K562 (cell line): ENCODE measurements around the gene IRF6. TPM values are rescaled to one million over a fixed set of nuclear protein-coding genes. Genes with fewer than 3 reads are reported as not detected.

ENCODE experiments used
- ATAC-seq: fragments of 200-7000 bp; cut with Tn5 transposase; 3 replicates; pipeline ENCODE4 v1.9.1; 2020; ENCODE audit warnings: moderate library complexity
- BruUV-seq: library from RNA; stranded (reverse); fragments of 400-500 nt; replicated peaks from 2 replicates; lab custom pipeline; 2021; lab: Mats Ljungman, UMichigan
- CTCF ChIA-PET: fragments of 300-600 bp; formaldehyde crosslinking; extraction: SDS; loops from one replicate; lab custom pipeline; 2021; ENCODE audit warnings: low intra/inter-chr PET ratio; lab: Yijun Ruan, JAX
- POLR2A ChIA-PET: fragments of 300-600, 350-650 bp; sonication (Branson Sonifier 250); formaldehyde crosslinking; extraction: SDS; loops from one replicate; lab custom pipeline; 2021; ENCODE audit warnings: antibody characterized with exemption, inconsistent platforms; lab: Yijun Ruan, JAX
- DNase-seq, 4 experiments: peaks; one replicate each; pipeline versions ENCODE4 v3.0.0 to v3.0.0-alpha.2; 2011 to 2018; ENCODE audit warnings: low spot score in 3 of 4, mixed read lengths in 3 of 4; ENCODE audit errors: extremely low read depth in 1 of 4
- FAIRE-seq: peaks from 2 replicates; lab custom pipeline; 2011; peaks lifted over from hg19 to GRCh38; lab: Jason Lieb, UNC
- H2AFZ ChIP-seq: 2 replicates; pipeline ENCODE4 v1.6.0; 2011; ENCODE audit warnings: low read depth, low read length, control low read depth, inconsistent platforms
- H3K27ac ChIP-seq: fragments of 200-600 bp; 3 replicates; pipeline ENCODE4 v1.8.0; 2011; ENCODE audit warnings: low read depth, mild to moderate bottlenecking, control low read depth, inconsistent platforms, low read length, moderate library complexity, mixed read lengths; ENCODE audit errors: extremely low read depth
- H3K27me3 ChIP-seq, 2 experiments: fragments of 300-600 bp in 1 of 2; 2 replicates in 1 of 2; 3 replicates in 1 of 2; pipeline versions ENCODE4 v1.6.0 to v1.8.0; 2011; ENCODE audit warnings: inconsistent platforms in 2 of 2, low read length in 2 of 2, mild to moderate bottlenecking in 1 of 2, mixed read lengths in 1 of 2, moderate library complexity in 1 of 2; ENCODE audit not compliant: control insufficient read depth in 2 of 2, insufficient read depth in 2 of 2
- H3K36me3 ChIP-seq: fragments of 300-600 bp; 3 replicates; pipeline ENCODE4 v1.8.0; 2011; ENCODE audit warnings: mild to moderate bottlenecking, low read length, inconsistent platforms; ENCODE audit not compliant: control insufficient read depth, insufficient read depth
- H3K4me1 ChIP-seq, 2 experiments: fragments of 200-600 bp in 1 of 2; replicated peaks in 1 of 2; 2 replicates in 1 of 2; 3 replicates in 1 of 2; pipeline versions ENCODE4 v1.5.1 to v1.8.0; 2011; ENCODE audit warnings: inconsistent platforms in 2 of 2, low read length in 2 of 2, mild to moderate bottlenecking in 1 of 2, mixed read lengths in 1 of 2, moderate library complexity in 1 of 2; ENCODE audit not compliant: control insufficient read depth in 2 of 2, insufficient read depth in 2 of 2
- H3K4me2 ChIP-seq: 2 replicates; pipeline ENCODE4 v1.6.1; 2011; ENCODE audit warnings: low read length, control low read depth, inconsistent platforms, mixed read lengths; ENCODE audit not compliant: insufficient read depth
- H3K4me3 ChIP-seq: fragments of 200-600 bp; sonication (generic), shearing (Covaris generic); 2 replicates; pipeline ENCODE4 v1.5.1; 2016; ENCODE audit warnings: control low read depth, inconsistent platforms
- H3K79me2 ChIP-seq: fragments of 200-600 bp; 3 replicates; pipeline ENCODE4 v1.8.0; 2011; ENCODE audit warnings: low read length, inconsistent platforms; ENCODE audit not compliant: control insufficient read depth, insufficient read depth
- H3K9ac ChIP-seq, 2 experiments: 2 replicates each; pipeline versions ENCODE4 v1.6.0 to v1.6.1; 2011; ENCODE audit warnings: low read depth in 2 of 2, low read length in 2 of 2, control low read depth in 1 of 2, inconsistent platforms in 1 of 2, mild to moderate bottlenecking in 1 of 2, mixed read lengths in 1 of 2; ENCODE audit not compliant: insufficient read depth in 1 of 2
- H3K9me1 ChIP-seq: one replicate; pipeline ENCODE4 v1.6.0; 2011; ENCODE audit warnings: inconsistent platforms, mild to moderate bottlenecking, low read length, moderate library complexity; ENCODE audit not compliant: control insufficient read depth, insufficient read depth
- H3K9me3 ChIP-seq: replicated peaks from 2 replicates; pipeline ENCODE4 v1.5.1; 2011; ENCODE audit warnings: low read depth, low read length, inconsistent platforms; ENCODE audit not compliant: control insufficient read depth, insufficient read depth
- H4K20me1 ChIP-seq: replicated peaks from 2 replicates; pipeline ENCODE4 v1.6.1; 2011; ENCODE audit warnings: low read length, inconsistent platforms, mixed read lengths; ENCODE audit not compliant: control insufficient read depth, insufficient read depth
- BRD9 ChIP-seq: fragments of 450-650 bp; IDR thresholded peaks from 2 replicates; pipeline ENCODE4 v1.6.1; 2018; ENCODE audit warnings: low read depth; ENCODE audit not compliant: partially characterized antibody
- E2F5 ChIP-seq: sonication (generic); formaldehyde crosslinking; IDR thresholded peaks from 2 replicates; pipeline ENCODE4 v1.8.0; 2022; ENCODE audit warnings: mild to moderate bottlenecking, missing genetic modification reagents
- HDGF ChIP-seq: fragments of 450-650 bp; IDR thresholded peaks from 2 replicates; pipeline ENCODE4 v1.6.1; 2016
- SMARCE1 ChIP-seq: fragments of 450-650 bp; IDR thresholded peaks from 2 replicates; pipeline ENCODE4 v1.7.1; 2016; ENCODE audit warnings: mild to moderate bottlenecking
- SUPT5H ChIP-seq: fragments of 450-650 bp; IDR thresholded peaks from 2 replicates; pipeline ENCODE4 v1.6.1; 2016
- ZNF274 ChIP-seq: IDR thresholded peaks from 2 replicates; pipeline ENCODE4 v1.6.1; 2011; ENCODE audit warnings: low read depth, mild to moderate bottlenecking, low read length, moderate library complexity, borderline replicate concordance
- ZNF668 ChIP-seq: fragments of 250-450 bp; sonication (Bioruptor Pico); IDR thresholded peaks from 2 replicates; pipeline ENCODE4 v1.8.0; 2022; ENCODE audit warnings: mild to moderate bottlenecking, inconsistent platforms
- WGBS: fragments of 100-300 bp; shearing (Covaris generic); methylation state at CpG from one replicate; pipeline ENCODE4 v1.1.6; 2016; ENCODE audit warnings: low coverage, mixed read lengths; ENCODE audit not compliant: insufficient coverage; ENCODE audit errors: missing lambda C conversion rate; 5-methylcytosine and 5-hydroxymethylcytosine counted together
- in situ Hi-C: fragments of 300-500 bp; cut with MboI; formaldehyde crosslinking; loops from 4 replicates; pipeline ENCODE4 v1.15.0; 2018; ENCODE audit warnings: inconsistent platforms, mixed read lengths
- intact Hi-C: fragments of 100-400 bp; cut with micrococcal nuclease; formaldehyde crosslinking; loops from 2 replicates; pipeline ENCODE4 v1.14.2; 2022
- polyA plus RNA-seq, 8 experiments: library from polyadenylated mRNA; depleted of rRNA in 4 of 8; stranded (reverse) in 5 of 8; unstranded in 3 of 8; fragments of >200 nt; fragmentation: Nextera tagmentation in 2 of 8; fragmentation: Illumina TruSeq in 1 of 8; extraction: Ambion mirVana in 2 of 8; extraction: Trizol in 1 of 8; gene quantifications; 2 replicates each; pipeline versions ENCODE4 v1.2.1 to v1.2.3, GENCODE V29; 2011 to 2014; ENCODE audit warnings: inconsistent platforms in 1 of 8, missing spikeins in 1 of 8
- total RNA-seq, 7 experiments: library from RNA; depleted of rRNA in 6 of 7; stranded (reverse); fragments of >200 nt in 6 of 7; fragmentation: Illumina TruSeq in 2 of 7; extraction: Trizol in 2 of 7; gene quantifications; 2 replicates each; pipeline versions ENCODE4 v1.2.1 to v1.2.3, GENCODE V29; 2011 to 2021; ENCODE audit warnings: low replicate concordance in 1 of 7
- TF ChIP-seq, protein P1 (sequence below): fragments of 250-450 bp; sonication (Bioruptor Pico); IDR thresholded peaks from 2 replicates; pipeline ENCODE4 v1.4.0; 2020; ENCODE audit warnings: borderline replicate concordance
- TF ChIP-seq, protein P2 (sequence below): fragments of 250-450 bp; sonication (Bioruptor Pico); IDR thresholded peaks from 2 replicates; pipeline ENCODE4 v1.4.0; 2020; ENCODE audit warnings: mild to moderate bottlenecking, moderate library complexity
- TF ChIP-seq, protein P3 (sequence below): IDR thresholded peaks from 2 replicates; pipeline ENCODE4 v1.6.1; 2011; ENCODE audit warnings: borderline replicate concordance, low read depth, mild to moderate bottlenecking, moderate library complexity, low read length; ENCODE audit not compliant: insufficient read depth, poor library complexity, severe bottlenecking
- TF ChIP-seq, protein P4 (sequence below): fragments of 450-650 bp; IDR thresholded peaks from 2 replicates; pipeline ENCODE4 v1.6.1; 2016; ENCODE audit warnings: low read depth, mild to moderate bottlenecking, moderate library complexity
- TF ChIP-seq, protein P5 (sequence below): fragments of 250-450 bp; sonication (Bioruptor Pico); IDR thresholded peaks from 2 replicates; pipeline ENCODE4 v1.5.0; 2020; ENCODE audit warnings: mild to moderate bottlenecking

Gene IRF6
- total and polyA plus RNA-seq, 9 of the 15 experiments (the other 6 are each of a cell fraction or from before 2014, with no cell fraction given), result 0.03 to 0.65 (median 0.17) TPM

DNA sequence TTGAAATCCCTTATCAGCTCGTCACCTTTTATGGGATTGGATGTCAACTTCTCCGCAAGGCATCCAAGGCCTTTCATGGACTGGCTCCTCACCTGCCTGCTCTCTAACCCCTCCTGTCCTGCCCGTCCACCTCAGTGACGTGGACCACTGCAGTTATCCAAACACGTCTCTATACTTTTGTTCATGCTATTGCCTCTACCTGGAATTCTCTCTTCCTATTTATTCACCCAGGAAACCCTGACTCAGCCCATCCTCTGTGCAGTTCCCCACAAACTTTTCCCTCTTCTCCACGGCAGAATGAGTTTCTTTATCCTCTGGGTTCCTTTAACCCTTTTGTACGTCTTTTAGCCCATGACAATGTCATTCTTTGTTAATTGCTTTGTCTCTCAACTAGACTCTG is 16.8 kb upstream of the IRF6 start:
- FAIRE-seq (no peak), ATAC-seq (no peak), DNase-seq (no peak)
- no peaks in the 10 kb centered on the region for H3K79me2 ChIP-seq
- WGBS, result 27% methylated on average over 7 of the region's 7 CpGs
- ChIA-PET POLR2A (interaction anchor here (1.0 to 1.7 kb wide), 3 partner anchors 8 to 12 kb away, joined by 3 to 6 read pairs (median 4); no protein-coding TSS in a partner anchor), CTCF (interaction anchor here (0.8 kb wide), 1 partner anchor 246 kb away, joined by 3 read pairs; no protein-coding TSS in a partner anchor)
- in situ Hi-C loops (no loop called here), intact Hi-C loops (loop anchor here (1.0 kb wide), 1 partner anchor 37 kb away; no protein-coding TSS in a partner anchor)
- peak overlapping the region; percentile 35 for H3K4me2 ChIP-seq
- no peak overlapping the region for H3K4me3 ChIP-seq
- H3K36me3 ChIP-seq, result no peaks in the 10 kb centered on the region
- peaks cover 0 to 17% of the 10 kb centered on the region in 2 experiments; a peak in 3 of 5 replicates for H3K4me1 ChIP-seq
- no peaks in the 10 kb centered on the region for H4K20me1 ChIP-seq
- no peaks in the 10 kb centered on the region for H3K9me1 ChIP-seq
- H3K27me3 ChIP-seq, result peaks cover 7 to 8% of the 10 kb centered on the region in 2 experiments; a peak in 3 of 5 replicates
- H3K9ac ChIP-seq, result no peak overlapping the region
- BruUV-seq, result no TSS peak
- H3K27ac ChIP-seq, result no peak overlapping the region
- peak overlapping the region; percentile 79 for H2AFZ ChIP-seq
- no peaks in the 10 kb centered on the region for H3K9me3 ChIP-seq
- TF ChIP-seq ZNF274 (no peak), BRD9 (no peak), SMARCE1 (no peak), E2F5 (CRISPR knock-in tag) (no peak), SUPT5H (no peak), HDGF (no peak), ZNF668 (no peak)
- TF ChIP-seq, protein P1, sequence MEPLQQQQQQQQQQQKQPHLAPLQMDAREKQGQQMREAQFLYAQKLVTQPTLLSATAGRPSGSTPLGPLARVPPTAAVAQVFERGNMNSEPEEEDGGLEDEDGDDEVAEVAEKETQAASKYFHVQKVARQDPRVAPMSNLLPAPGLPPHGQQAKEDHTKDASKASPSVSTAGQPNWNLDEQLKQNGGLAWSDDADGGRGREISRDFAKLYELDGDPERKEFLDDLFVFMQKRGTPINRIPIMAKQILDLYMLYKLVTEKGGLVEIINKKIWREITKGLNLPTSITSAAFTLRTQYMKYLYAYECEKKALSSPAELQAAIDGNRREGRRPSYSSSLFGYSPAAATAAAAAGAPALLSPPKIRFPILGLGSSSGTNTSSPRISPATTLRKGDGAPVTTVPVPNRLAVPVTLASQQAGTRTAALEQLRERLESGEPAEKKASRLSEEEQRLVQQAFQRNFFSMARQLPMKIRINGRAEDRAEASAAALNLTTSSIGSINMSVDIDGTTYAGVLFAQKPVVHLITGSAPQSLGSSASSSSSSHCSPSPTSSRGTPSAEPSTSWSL, result no peak
- TF ChIP-seq, protein P2, sequence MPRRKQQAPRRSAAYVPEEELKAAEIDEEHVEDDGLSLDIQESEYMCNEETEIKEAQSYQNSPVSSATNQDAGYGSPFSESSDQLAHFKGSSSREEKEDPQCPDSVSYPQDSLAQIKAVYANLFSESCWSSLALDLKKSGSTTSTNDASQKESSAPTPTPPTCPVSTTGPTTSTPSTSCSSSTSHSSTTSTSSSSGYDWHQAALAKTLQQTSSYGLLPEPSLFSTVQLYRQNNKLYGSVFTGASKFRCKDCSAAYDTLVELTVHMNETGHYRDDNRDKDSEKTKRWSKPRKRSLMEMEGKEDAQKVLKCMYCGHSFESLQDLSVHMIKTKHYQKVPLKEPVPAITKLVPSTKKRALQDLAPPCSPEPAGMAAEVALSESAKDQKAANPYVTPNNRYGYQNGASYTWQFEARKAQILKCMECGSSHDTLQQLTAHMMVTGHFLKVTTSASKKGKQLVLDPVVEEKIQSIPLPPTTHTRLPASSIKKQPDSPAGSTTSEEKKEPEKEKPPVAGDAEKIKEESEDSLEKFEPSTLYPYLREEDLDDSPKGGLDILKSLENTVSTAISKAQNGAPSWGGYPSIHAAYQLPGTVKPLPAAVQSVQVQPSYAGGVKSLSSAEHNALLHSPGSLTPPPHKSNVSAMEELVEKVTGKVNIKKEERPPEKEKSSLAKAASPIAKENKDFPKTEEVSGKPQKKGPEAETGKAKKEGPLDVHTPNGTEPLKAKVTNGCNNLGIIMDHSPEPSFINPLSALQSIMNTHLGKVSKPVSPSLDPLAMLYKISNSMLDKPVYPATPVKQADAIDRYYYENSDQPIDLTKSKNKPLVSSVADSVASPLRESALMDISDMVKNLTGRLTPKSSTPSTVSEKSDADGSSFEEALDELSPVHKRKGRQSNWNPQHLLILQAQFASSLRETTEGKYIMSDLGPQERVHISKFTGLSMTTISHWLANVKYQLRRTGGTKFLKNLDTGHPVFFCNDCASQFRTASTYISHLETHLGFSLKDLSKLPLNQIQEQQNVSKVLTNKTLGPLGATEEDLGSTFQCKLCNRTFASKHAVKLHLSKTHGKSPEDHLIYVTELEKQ (CRISPR knock-in tag), result no peak
- TF ChIP-seq, protein P3, sequence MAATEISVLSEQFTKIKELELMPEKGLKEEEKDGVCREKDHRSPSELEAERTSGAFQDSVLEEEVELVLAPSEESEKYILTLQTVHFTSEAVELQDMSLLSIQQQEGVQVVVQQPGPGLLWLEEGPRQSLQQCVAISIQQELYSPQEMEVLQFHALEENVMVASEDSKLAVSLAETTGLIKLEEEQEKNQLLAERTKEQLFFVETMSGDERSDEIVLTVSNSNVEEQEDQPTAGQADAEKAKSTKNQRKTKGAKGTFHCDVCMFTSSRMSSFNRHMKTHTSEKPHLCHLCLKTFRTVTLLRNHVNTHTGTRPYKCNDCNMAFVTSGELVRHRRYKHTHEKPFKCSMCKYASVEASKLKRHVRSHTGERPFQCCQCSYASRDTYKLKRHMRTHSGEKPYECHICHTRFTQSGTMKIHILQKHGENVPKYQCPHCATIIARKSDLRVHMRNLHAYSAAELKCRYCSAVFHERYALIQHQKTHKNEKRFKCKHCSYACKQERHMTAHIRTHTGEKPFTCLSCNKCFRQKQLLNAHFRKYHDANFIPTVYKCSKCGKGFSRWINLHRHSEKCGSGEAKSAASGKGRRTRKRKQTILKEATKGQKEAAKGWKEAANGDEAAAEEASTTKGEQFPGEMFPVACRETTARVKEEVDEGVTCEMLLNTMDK, result no peak
- TF ChIP-seq, protein P4, sequence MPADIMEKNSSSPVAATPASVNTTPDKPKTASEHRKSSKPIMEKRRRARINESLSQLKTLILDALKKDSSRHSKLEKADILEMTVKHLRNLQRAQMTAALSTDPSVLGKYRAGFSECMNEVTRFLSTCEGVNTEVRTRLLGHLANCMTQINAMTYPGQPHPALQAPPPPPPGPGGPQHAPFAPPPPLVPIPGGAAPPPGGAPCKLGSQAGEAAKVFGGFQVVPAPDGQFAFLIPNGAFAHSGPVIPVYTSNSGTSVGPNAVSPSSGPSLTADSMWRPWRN, result no peak
- TF ChIP-seq, protein P5, sequence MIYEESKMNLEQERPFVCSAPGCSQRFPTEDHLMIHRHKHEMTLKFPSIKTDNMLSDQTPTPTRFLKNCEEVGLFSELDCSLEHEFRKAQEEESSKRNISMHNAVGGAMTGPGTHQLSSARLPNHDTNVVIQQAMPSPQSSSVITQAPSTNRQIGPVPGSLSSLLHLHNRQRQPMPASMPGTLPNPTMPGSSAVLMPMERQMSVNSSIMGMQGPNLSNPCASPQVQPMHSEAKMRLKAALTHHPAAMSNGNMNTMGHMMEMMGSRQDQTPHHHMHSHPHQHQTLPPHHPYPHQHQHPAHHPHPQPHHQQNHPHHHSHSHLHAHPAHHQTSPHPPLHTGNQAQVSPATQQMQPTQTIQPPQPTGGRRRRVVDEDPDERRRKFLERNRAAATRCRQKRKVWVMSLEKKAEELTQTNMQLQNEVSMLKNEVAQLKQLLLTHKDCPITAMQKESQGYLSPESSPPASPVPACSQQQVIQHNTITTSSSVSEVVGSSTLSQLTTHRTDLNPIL (CRISPR knock-in tag), result no peak
